ENCODE data around the gene PPP2R3B.
"Not testable (repeated sequence)": the region's sequence is repeated elsewhere in the genome, so short reads cannot be mapped to it uniquely, and the experiment has no call there.

PPP2R3B gene

GRCh38 chrX:433771-434170 lies 47.1 kb upstream of the PPP2R3B start:
- no peak overlapping the region for H3K18ac ChIP-seq (ENCODE audit: low read depth in 1 of 2, low read length in 2 of 2)
- H2AFZ ChIP-seq (ENCODE audit: low read depth, low read length), result no peak overlapping the region
- H2BK120ac ChIP-seq (ENCODE audit: low read depth, low read length), result no peak overlapping the region
- H3K4me1 ChIP-seq (ENCODE audit: control insufficient read depth, insufficient read depth, low read depth, low read length), result no peaks in the 10 kb centered on the region
- H2BK15ac ChIP-seq (ENCODE audit: low read depth, poor library complexity, severe bottlenecking), result no peak overlapping the region
- no peak overlapping the region for H3K4ac ChIP-seq (ENCODE audit: low read depth in 1 of 2, low read length in 2 of 2)
- no peak overlapping the region for H3K4me2 ChIP-seq (ENCODE audit: low read length, poor library complexity, severe bottlenecking)
- no peak overlapping the region for H2BK5ac ChIP-seq (ENCODE audit: low read depth, low read length, poor library complexity, severe bottlenecking)
- no peaks in the 10 kb centered on the region for H3K9me3 ChIP-seq (ENCODE audit: control insufficient read depth, low read length)
- no peak overlapping the region for H2BK12ac ChIP-seq (ENCODE audit: low read length in 2 of 2)
- H3K4me3 ChIP-seq (ENCODE audit: insufficient read depth in 1 of 2, low read depth in 1 of 2, low read length in 2 of 2), result no peak overlapping the region
- no peaks in the 10 kb centered on the region for H3K36me3 ChIP-seq (ENCODE audit: control insufficient read depth in 1 of 2, insufficient read depth in 2 of 2, low read depth in 1 of 2, low read length in 2 of 2)
- no peak overlapping the region for H3K23ac ChIP-seq (ENCODE audit: low read length in 2 of 2)
- no peaks in the 10 kb centered on the region for H3K79me1 ChIP-seq (replicated peaks; ENCODE audit: low read length, poor library complexity, severe bottlenecking)
- H3K27me3 ChIP-seq (ENCODE audit: control insufficient read depth in 1 of 2, insufficient read depth in 1 of 2, low read length in 2 of 2), result peaks cover 0 to 22% of the 10 kb centered on the region in 2 experiments
- H4K91ac ChIP-seq (ENCODE audit: low read length), result no peak overlapping the region
- H3K9ac ChIP-seq (ENCODE audit: low read length), result no peak overlapping the region
- H4K8ac ChIP-seq (ENCODE audit: low read length), result no peak overlapping the region
- no peak for DNase-seq
- H3K27ac ChIP-seq (ENCODE audit: low read length, poor library complexity, severe bottlenecking), result no peak overlapping the region
- 93% methylated on average over 24 of the region's 26 CpGs for WGBS
- no peak overlapping the region for H2AK5ac ChIP-seq (ENCODE audit: low read length, severe bottlenecking)
- H3K14ac ChIP-seq (ENCODE audit: low read length in 2 of 2), result no peak overlapping the region

GRCh38 chrX:432666-433065 lies 46.0 kb upstream of the PPP2R3B start:
- H3K27ac ChIP-seq (ENCODE audit: low read length, poor library complexity, severe bottlenecking); H3K4me2 ChIP-seq (ENCODE audit: low read length, poor library complexity, severe bottlenecking); H3K9ac ChIP-seq (ENCODE audit: low read length); H3K36me3 ChIP-seq (ENCODE audit: control insufficient read depth in 1 of 2, insufficient read depth in 2 of 2, low read depth in 1 of 2, low read length in 2 of 2); H3K23ac ChIP-seq (ENCODE audit: low read length in 2 of 2); H3K9me3 ChIP-seq (ENCODE audit: control insufficient read depth, low read length); H3K79me1 ChIP-seq (replicated peaks; ENCODE audit: low read length, poor library complexity, severe bottlenecking); H2BK120ac ChIP-seq (ENCODE audit: low read depth, low read length); H3K4me1 ChIP-seq (ENCODE audit: control insufficient read depth, insufficient read depth, low read depth, low read length); DNase-seq; H2AFZ ChIP-seq (ENCODE audit: low read depth, low read length); H2BK5ac ChIP-seq (ENCODE audit: low read depth, low read length, poor library complexity, severe bottlenecking); H3K14ac ChIP-seq (ENCODE audit: low read length in 2 of 2); H4K91ac ChIP-seq (ENCODE audit: low read length); H2AK5ac ChIP-seq (ENCODE audit: low read length, severe bottlenecking); H2BK15ac ChIP-seq (ENCODE audit: low read depth, poor library complexity, severe bottlenecking); H4K8ac ChIP-seq (ENCODE audit: low read length); H3K18ac ChIP-seq (ENCODE audit: low read depth in 1 of 2, low read length in 2 of 2); H3K4ac ChIP-seq (ENCODE audit: low read depth in 1 of 2, low read length in 2 of 2); H2BK12ac ChIP-seq (ENCODE audit: low read length in 2 of 2); H3K4me3 ChIP-seq (ENCODE audit: insufficient read depth in 1 of 2, low read depth in 1 of 2, low read length in 2 of 2): not testable (repeated sequence)
- H3K27me3 ChIP-seq (ENCODE audit: control insufficient read depth in 1 of 2, insufficient read depth in 1 of 2, low read length in 2 of 2), result peaks cover 9 to 25% of the 10 kb centered on the region in 2 experiments
- 91% methylated on average over 7 of the region's 12 CpGs for WGBS

- Histone ChIP-seq H2AFZ (ENCODE audit: low read depth, low read length) (no peak overlapping the region), H4K91ac (ENCODE audit: low read length) (no peak overlapping the region), H3K27me3 (ENCODE audit: control insufficient read depth in 1 of 2, insufficient read depth in 1 of 2, low read length in 2 of 2) (peaks cover 10 to 25% of the 10 kb centered on the region in 2 experiments), H2BK5ac (ENCODE audit: low read depth, low read length, poor library complexity, severe bottlenecking) (no peak overlapping the region), H3K4me3 (ENCODE audit: insufficient read depth in 1 of 2, low read depth in 1 of 2, low read length in 2 of 2) (no peak overlapping the region), H3K23ac (ENCODE audit: low read length in 2 of 2) (no peak overlapping the region), H3K27ac (ENCODE audit: low read length, poor library complexity, severe bottlenecking) (no peak overlapping the region), H3K4me2 (ENCODE audit: low read length, poor library complexity, severe bottlenecking) (no peak overlapping the region), H3K79me1 (replicated peaks; ENCODE audit: low read length, poor library complexity, severe bottlenecking) (no peaks in the 10 kb centered on the region), H2BK120ac (ENCODE audit: low read depth, low read length) (no peak overlapping the region), H3K9ac (ENCODE audit: low read length) (no peak overlapping the region), H2BK12ac (ENCODE audit: low read length in 2 of 2) (no peak overlapping the region), H3K18ac (ENCODE audit: low read depth in 1 of 2, low read length in 2 of 2) (no peak overlapping the region), H3K4me1 (ENCODE audit: control insufficient read depth, insufficient read depth, low read depth, low read length) (peaks cover 8% of the 10 kb centered on the region), H2BK15ac (ENCODE audit: low read depth, poor library complexity, severe bottlenecking) (no peak overlapping the region), H3K14ac (ENCODE audit: low read length in 2 of 2) (no peak overlapping the region), H4K8ac (ENCODE audit: low read length) (no peak overlapping the region), H2AK5ac (ENCODE audit: low read length, severe bottlenecking) (no peak overlapping the region), H3K36me3 (ENCODE audit: control insufficient read depth in 1 of 2, insufficient read depth in 2 of 2, low read depth in 1 of 2, low read length in 2 of 2) (no peaks in the 10 kb centered on the region), H3K9me3 (ENCODE audit: control insufficient read depth, low read length) (no peaks in the 10 kb centered on the region), H3K4ac (ENCODE audit: low read depth in 1 of 2, low read length in 2 of 2) (no peak overlapping the region)
- DNase-seq, result no peak
- 96% methylated on average over 2 of the region's 2 CpGs for WGBS
Observed at GRCh38 chrX:431492-432111, 44.9 kb upstream of the PPP2R3B start.

GRCh38 chrX:431056-431455 lies 44.3 kb upstream of the PPP2R3B start:
- H2BK5ac ChIP-seq (ENCODE audit: low read depth, low read length, poor library complexity, severe bottlenecking), result no peak overlapping the region
- H3K4me3 ChIP-seq (ENCODE audit: insufficient read depth in 1 of 2, low read depth in 1 of 2, low read length in 2 of 2), result no peak overlapping the region
- no peak overlapping the region for H3K23ac ChIP-seq (ENCODE audit: low read length in 2 of 2)
- H4K91ac ChIP-seq (ENCODE audit: low read length), result no peak overlapping the region
- H3K4me2 ChIP-seq (ENCODE audit: low read length, poor library complexity, severe bottlenecking), result no peak overlapping the region
- H3K14ac ChIP-seq (ENCODE audit: low read length in 2 of 2), result no peak overlapping the region
- H3K18ac ChIP-seq (ENCODE audit: low read depth in 1 of 2, low read length in 2 of 2), result no peak overlapping the region
- no peaks in the 10 kb centered on the region for H3K36me3 ChIP-seq (ENCODE audit: control insufficient read depth in 1 of 2, insufficient read depth in 2 of 2, low read depth in 1 of 2, low read length in 2 of 2)
- H2AFZ ChIP-seq (ENCODE audit: low read depth, low read length), result no peak overlapping the region
- no peak overlapping the region for H2BK12ac ChIP-seq (ENCODE audit: low read length in 2 of 2)
- no peak overlapping the region for H2BK120ac ChIP-seq (ENCODE audit: low read depth, low read length)
- H3K9ac ChIP-seq (ENCODE audit: low read length), result no peak overlapping the region
- no peak for DNase-seq
- no peak overlapping the region for H4K8ac ChIP-seq (ENCODE audit: low read length)
- H2AK5ac ChIP-seq (ENCODE audit: low read length, severe bottlenecking), result no peak overlapping the region
- H3K9me3 ChIP-seq (ENCODE audit: control insufficient read depth, low read length), result no peaks in the 10 kb centered on the region
- no peak overlapping the region for H2BK15ac ChIP-seq (ENCODE audit: low read depth, poor library complexity, severe bottlenecking)
- no peak overlapping the region for H3K4ac ChIP-seq (ENCODE audit: low read depth in 1 of 2, low read length in 2 of 2)
- H3K27ac ChIP-seq (ENCODE audit: low read length, poor library complexity, severe bottlenecking), result no peak overlapping the region
- no peaks in the 10 kb centered on the region for H3K79me1 ChIP-seq (replicated peaks; ENCODE audit: low read length, poor library complexity, severe bottlenecking)
- 88% methylated on average over 21 of the region's 21 CpGs for whole genome bisulfite sequencing
- H3K4me1 ChIP-seq (ENCODE audit: control insufficient read depth, insufficient read depth, low read depth, low read length), result peaks cover 8% of the 10 kb centered on the region
- peaks cover 10 to 24% of the 10 kb centered on the region in 2 experiments for H3K27me3 ChIP-seq (ENCODE audit: control insufficient read depth in 1 of 2, insufficient read depth in 1 of 2, low read length in 2 of 2)

All from mesenchymal stem cell (in vitro differentiated cells and primary cell).